HL-60 (cell line): ENCODE data around the gene SAFB.

Experiments used
- DNase-seq, 2 experiments: peaks; one replicate each; pipeline ENCODE4 v3.0.0-alpha.2; 2010 to 2020; ENCODE audit warnings: low read depth in 1 of 2, low spot score in 1 of 2
- H3K27ac ChIP-seq: fragments of 250-450 bp; sonication (Bioruptor Pico); replicated peaks from 2 replicates; pipeline ENCODE4 v1.5.1; 2020; ENCODE audit warnings: mild to moderate bottlenecking, moderate library complexity
- H3K27me3 ChIP-seq: fragments of 250-450 bp; sonication (Bioruptor Pico); 2 replicates; pipeline ENCODE4 v1.5.1; 2021; ENCODE audit warnings: mild to moderate bottlenecking, moderate library complexity; ENCODE audit not compliant: insufficient read depth, poor library complexity, severe bottlenecking
- H3K4me3 ChIP-seq: replicated peaks from 2 replicates; pipeline ENCODE4 v1.5.1; 2011; ENCODE audit warnings: mild to moderate bottlenecking, control low read depth, low read length; ENCODE audit not compliant: insufficient read depth
- CTCF ChIP-seq: IDR thresholded peaks from one replicate; pipeline ENCODE4 v1.5.1; 2011; ENCODE audit warnings: low read length, control low read depth, inconsistent platforms; ENCODE audit not compliant: insufficient read depth
- GABPA ChIP-seq: IDR thresholded peaks from 2 replicates; pipeline ENCODE4 v1.6.1; 2012; ENCODE audit warnings: low read depth
- POLR2AphosphoS5 ChIP-seq: IDR thresholded peaks from 2 replicates; pipeline ENCODE4 v1.6.1; 2012; ENCODE audit warnings: low read depth
- REST ChIP-seq: IDR thresholded peaks from 2 replicates; pipeline ENCODE4 v1.6.1; 2012; ENCODE audit warnings: low read depth; ENCODE audit not compliant: insufficient replicate concordance
- SPI1 ChIP-seq: IDR thresholded peaks from 2 replicates; pipeline ENCODE4 v1.6.1; 2012; ENCODE audit warnings: low read depth, mild to moderate bottlenecking, borderline replicate concordance

The SAFB gene

GRCh38 chr19:5645409-5645808, 22.5 kb downstream of the SAFB start:
- Histone ChIP-seq H3K4me3 (no peak overlapping the region), H3K27me3 (no peaks in the 10 kb centered on the region), H3K27ac (no peak overlapping the region)
- TF ChIP-seq CTCF (no peak), POLR2AphosphoS5 (no peak), SPI1 (no peak), GABPA (no peak), REST (no peak)
- no peak for DNase-seq

- Histone ChIP-seq H3K4me3 (no peak overlapping the region), H3K27me3 (no peaks in the 10 kb centered on the region), H3K27ac (no peak overlapping the region)
- TF ChIP-seq POLR2AphosphoS5: no peak
- no peak for TF ChIP-seq CTCF
- no peak for TF ChIP-seq REST
- no peak for TF ChIP-seq SPI1
- TF ChIP-seq GABPA: no peak
- DNase-seq: no peak
These were observed 23.8 kb downstream of the SAFB start for GRCh38 chr19:5646703-5647102.

GRCh38 chr19:5648464-5648863, 25.6 kb downstream of the SAFB start:
- DNase-seq: no peak

More at GRCh38 chr19:5648464-5648863, 25.6 kb downstream of the SAFB start:
- Histone ChIP-seq H3K27ac (no peak overlapping the region), H3K27me3 (no peaks in the 10 kb centered on the region), H3K4me3 (no peak overlapping the region)
- no peak for TF ChIP-seq REST
- no peak for TF ChIP-seq GABPA
- TF ChIP-seq SPI1: no peak
